ENCODE results near the gene NOTCH1.

The NOTCH1 gene

DNA sequence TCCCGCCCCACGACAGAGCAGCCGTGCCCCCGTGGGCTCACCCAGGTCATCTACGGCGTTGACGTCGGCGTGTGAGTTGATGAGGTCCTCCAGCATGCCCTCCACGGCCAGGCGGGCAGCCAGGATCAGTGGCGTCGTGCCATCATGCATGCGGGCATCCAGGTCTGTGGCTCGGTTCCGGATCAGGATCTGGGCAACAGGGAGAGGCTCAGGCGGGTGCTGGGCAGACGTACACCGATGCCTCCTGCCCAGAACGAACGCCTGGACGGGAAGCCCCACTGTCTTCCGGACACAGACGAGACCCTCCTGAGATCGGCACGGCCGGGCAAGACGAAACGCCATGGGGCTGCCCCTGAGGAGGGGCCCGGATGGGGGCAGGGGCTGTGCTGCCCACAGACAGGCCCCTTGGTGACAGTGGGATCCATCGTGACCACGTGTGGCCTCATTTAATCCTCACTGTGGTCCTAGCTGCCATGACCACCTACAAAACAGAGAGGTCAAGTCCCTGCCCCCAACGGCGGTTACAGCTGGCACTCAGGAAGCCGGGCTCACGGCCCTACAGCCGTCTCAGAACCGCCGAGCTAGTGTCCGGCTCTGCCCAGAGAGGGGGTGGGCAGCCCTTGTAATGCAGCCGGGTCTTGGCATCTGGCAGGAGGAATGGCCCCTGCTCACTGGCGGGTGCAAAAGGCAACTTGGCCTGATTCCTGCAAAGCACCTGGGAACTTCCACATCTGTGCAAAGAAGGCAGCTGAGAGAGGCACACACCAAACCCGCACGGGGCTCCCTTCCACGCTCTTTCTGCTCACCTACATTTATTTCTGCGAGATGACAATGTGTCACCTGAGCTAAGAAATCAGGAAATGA, 46.5 kb downstream of the NOTCH1 start:
- DNase-seq = no peak
- no peaks in the 10 kb centered on the region for H3K79me1 ChIP-seq (ENCODE audit: low read length)
- H2AK5ac ChIP-seq (ENCODE audit: low read length) = no peak overlapping the region
- no peak overlapping the region for H2BK12ac ChIP-seq (ENCODE audit: low read length)
- no peak overlapping the region for H3K9ac ChIP-seq (ENCODE audit: low read length)
- no peak overlapping the region for H3K4ac ChIP-seq (ENCODE audit: low read depth, low read length)
- peaks cover 6% of the 10 kb centered on the region for H3K9me3 ChIP-seq (ENCODE audit: insufficient read depth, low read depth, low read length)
- H2BK5ac ChIP-seq (ENCODE audit: low read depth, low read length, poor library complexity) = no peak overlapping the region
- H3K36me3 ChIP-seq (ENCODE audit: control insufficient read depth in 1 of 2, insufficient read depth in 2 of 2, low read length in 2 of 2) = peaks cover 66 to 72% of the 10 kb centered on the region in 2 experiments
- H4K12ac ChIP-seq (ENCODE audit: low read depth, low read length) = no peak overlapping the region
- no peak overlapping the region for H3K4me3 ChIP-seq (ENCODE audit: low read depth, low read length)
- H3K18ac ChIP-seq (ENCODE audit: low read length) = no peak overlapping the region
- no peaks in the 10 kb centered on the region for H3K4me1 ChIP-seq (ENCODE audit: control insufficient read depth in 1 of 2, insufficient read depth in 2 of 2, low read length in 2 of 2)
- H3K27ac ChIP-seq (ENCODE audit: low read depth, low read length) = no peak overlapping the region
- H4K91ac ChIP-seq (ENCODE audit: low read depth, low read length) = no peak overlapping the region
- WGBS (ENCODE audit: extremely low coverage, insufficient coverage, insufficient read length) = no CpG with 5 or more reads among the region's 46 CpGs
- no peak overlapping the region for H2BK120ac ChIP-seq (ENCODE audit: insufficient read depth, low read length, poor library complexity)
- H3K27me3 ChIP-seq (ENCODE audit: insufficient read depth, low read length) = no peaks in the 10 kb centered on the region
- no peak overlapping the region for H2AFZ ChIP-seq (ENCODE audit: insufficient read depth, low read length, poor library complexity)
- no peak overlapping the region for H4K8ac ChIP-seq (ENCODE audit: low read depth, low read length)
- H3K23ac ChIP-seq (ENCODE audit: low read length) = no peak overlapping the region
- H3K4me2 ChIP-seq (ENCODE audit: low read length) = no peak overlapping the region
- no peaks in the 10 kb centered on the region for H3K79me2 ChIP-seq (ENCODE audit: control insufficient read depth, insufficient read depth, low read length, poor library complexity)
- no peak overlapping the region for H3K14ac ChIP-seq (ENCODE audit: low read length)

DNA sequence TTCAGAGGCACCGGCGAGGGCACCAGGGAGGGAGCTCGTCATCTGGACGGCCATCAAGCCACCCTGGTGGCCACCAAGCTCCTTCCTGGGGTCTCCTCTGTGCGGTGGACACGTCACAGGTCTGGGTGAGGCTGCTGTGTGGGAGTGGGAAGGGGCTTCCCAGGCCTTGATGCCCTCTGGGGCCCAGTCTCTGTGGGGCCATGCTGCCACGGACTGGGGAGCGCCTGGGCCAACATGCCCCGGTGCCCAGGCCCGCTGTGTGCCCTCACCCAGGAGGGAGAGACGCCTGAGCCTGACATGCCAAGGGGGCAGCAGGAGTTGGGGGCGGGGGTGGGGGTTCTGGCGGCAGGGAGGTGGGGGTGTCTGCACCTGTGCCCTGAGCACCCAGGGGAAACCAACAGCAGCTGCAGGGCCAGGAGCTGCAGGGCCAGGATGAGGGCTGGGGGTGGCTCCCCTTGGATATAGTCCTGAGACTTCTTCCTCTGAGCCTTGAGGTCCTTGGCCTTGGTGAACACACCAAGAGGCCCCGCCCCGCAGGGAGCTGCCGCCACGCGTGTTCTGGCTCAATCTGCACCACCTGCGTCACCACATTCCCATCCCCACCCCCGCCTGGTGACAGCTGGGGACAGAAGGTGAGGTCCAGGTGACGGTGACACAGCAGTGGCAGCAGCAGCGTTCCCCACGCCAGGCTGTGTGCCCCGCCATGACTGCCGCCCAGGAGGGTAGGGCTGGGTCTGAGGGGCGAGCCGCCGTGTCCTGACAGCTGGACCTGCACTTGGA, 47.7 kb downstream of the NOTCH1 start:
- Histone ChIP-seq H3K4me2 (ENCODE audit: low read length) (no peak overlapping the region), H4K12ac (ENCODE audit: low read depth, low read length) (no peak overlapping the region), H2AK5ac (ENCODE audit: low read length) (no peak overlapping the region), H3K27ac (ENCODE audit: low read depth, low read length) (no peak overlapping the region), H3K9me3 (ENCODE audit: insufficient read depth, low read depth, low read length) (peaks cover 6% of the 10 kb centered on the region), H3K4me3 (ENCODE audit: low read depth, low read length) (peak overlapping the region; percentile 52), H4K91ac (ENCODE audit: low read depth, low read length) (no peak overlapping the region), H3K9ac (ENCODE audit: low read length) (no peak overlapping the region), H3K79me1 (ENCODE audit: low read length) (no peaks in the 10 kb centered on the region), H3K23ac (ENCODE audit: low read length) (no peak overlapping the region), H3K79me2 (ENCODE audit: control insufficient read depth, insufficient read depth, low read length, poor library complexity) (no peaks in the 10 kb centered on the region), H2AFZ (ENCODE audit: insufficient read depth, low read length, poor library complexity) (no peak overlapping the region), H3K18ac (ENCODE audit: low read length) (no peak overlapping the region), H2BK120ac (ENCODE audit: insufficient read depth, low read length, poor library complexity) (no peak overlapping the region), H3K14ac (ENCODE audit: low read length) (no peak overlapping the region), H4K8ac (ENCODE audit: low read depth, low read length) (no peak overlapping the region), H3K27me3 (ENCODE audit: insufficient read depth, low read length) (no peaks in the 10 kb centered on the region), H2BK12ac (ENCODE audit: low read length) (no peak overlapping the region), H3K4me1 (ENCODE audit: control insufficient read depth in 1 of 2, insufficient read depth in 2 of 2, low read length in 2 of 2) (no peaks in the 10 kb centered on the region), H3K4ac (ENCODE audit: low read depth, low read length) (no peak overlapping the region), H2BK5ac (ENCODE audit: low read depth, low read length, poor library complexity) (no peak overlapping the region), H3K36me3 (ENCODE audit: control insufficient read depth in 1 of 2, insufficient read depth in 2 of 2, low read length in 2 of 2) (peaks cover 58 to 62% of the 10 kb centered on the region in 2 experiments)
- DNase-seq = no peak
- WGBS (ENCODE audit: extremely low coverage, insufficient coverage, insufficient read length) = no CpG with 5 or more reads among the region's 28 CpGs

DNA sequence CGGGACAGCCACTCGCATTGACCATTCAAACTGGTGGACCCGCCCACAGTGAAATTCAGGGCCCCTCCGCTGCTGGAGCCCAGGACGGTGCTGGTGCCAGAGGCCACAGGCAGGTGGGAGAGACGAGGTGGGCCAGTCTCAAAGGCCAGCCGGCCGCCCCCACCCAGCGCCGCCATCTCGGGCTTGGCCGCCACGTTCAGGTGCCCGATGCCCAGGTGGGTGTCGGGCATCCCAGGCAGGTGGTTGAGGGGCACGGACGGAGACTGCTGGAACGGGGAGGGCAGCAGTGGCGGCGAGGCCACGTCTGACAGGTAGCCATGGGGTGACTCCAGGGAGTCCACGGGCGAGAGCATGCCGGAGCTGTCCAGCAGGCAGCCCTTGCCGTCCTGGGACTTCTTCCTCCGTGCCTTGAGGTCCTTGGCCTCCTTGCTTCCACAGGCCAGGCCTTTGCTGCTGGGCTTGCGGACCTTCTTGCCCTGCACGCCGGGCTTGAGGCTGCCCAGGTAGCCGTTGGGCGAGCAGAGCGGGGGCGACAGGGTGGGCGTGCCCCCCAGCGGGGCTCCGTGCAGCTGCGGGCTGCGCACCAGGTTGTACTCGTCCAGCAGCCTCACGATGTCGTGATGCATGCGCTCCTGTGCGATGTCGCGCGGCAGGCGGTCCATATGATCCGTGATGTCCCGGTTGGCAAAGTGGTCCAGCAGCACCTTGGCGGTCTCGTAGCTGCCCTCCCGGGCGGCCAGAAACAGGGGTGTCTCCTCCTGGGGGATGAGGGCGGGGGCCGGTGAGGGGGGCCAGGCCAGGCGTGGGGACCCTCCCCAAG, 48.8 kb downstream of the NOTCH1 start:
- H3K9me3 ChIP-seq (ENCODE audit: insufficient read depth, low read depth, low read length) = peaks cover 6% of the 10 kb centered on the region
- no peaks in the 10 kb centered on the region for H3K79me1 ChIP-seq (ENCODE audit: low read length)
- no peak overlapping the region for H3K18ac ChIP-seq (ENCODE audit: low read length)
- no peaks in the 10 kb centered on the region for H3K27me3 ChIP-seq (ENCODE audit: insufficient read depth, low read length)
- H2AFZ ChIP-seq (ENCODE audit: insufficient read depth, low read length, poor library complexity) = no peak overlapping the region
- no peak overlapping the region for H3K9ac ChIP-seq (ENCODE audit: low read length)
- no peak overlapping the region for H2BK5ac ChIP-seq (ENCODE audit: low read depth, low read length, poor library complexity)
- H3K23ac ChIP-seq (ENCODE audit: low read length) = no peak overlapping the region
- H3K4ac ChIP-seq (ENCODE audit: low read depth, low read length) = no peak overlapping the region
- no peak overlapping the region for H4K8ac ChIP-seq (ENCODE audit: low read depth, low read length)
- peaks cover 50 to 55% of the 10 kb centered on the region in 2 experiments for H3K36me3 ChIP-seq (ENCODE audit: control insufficient read depth in 1 of 2, insufficient read depth in 2 of 2, low read length in 2 of 2)
- H2BK12ac ChIP-seq (ENCODE audit: low read length) = no peak overlapping the region
- no peak overlapping the region for H3K4me2 ChIP-seq (ENCODE audit: low read length)
- no peak overlapping the region for H3K27ac ChIP-seq (ENCODE audit: low read depth, low read length)
- no peaks in the 10 kb centered on the region for H3K4me1 ChIP-seq (ENCODE audit: control insufficient read depth in 1 of 2, insufficient read depth in 2 of 2, low read length in 2 of 2)
- no peak overlapping the region for H4K91ac ChIP-seq (ENCODE audit: low read depth, low read length)
- no peak overlapping the region for H2BK120ac ChIP-seq (ENCODE audit: insufficient read depth, low read length, poor library complexity)
- H3K79me2 ChIP-seq (ENCODE audit: control insufficient read depth, insufficient read depth, low read length, poor library complexity) = no peaks in the 10 kb centered on the region
- no peak overlapping the region for H3K4me3 ChIP-seq (ENCODE audit: low read depth, low read length)
- no peak overlapping the region for H3K14ac ChIP-seq (ENCODE audit: low read length)
- no peak overlapping the region for H4K12ac ChIP-seq (ENCODE audit: low read depth, low read length)
- no peak overlapping the region for H2AK5ac ChIP-seq (ENCODE audit: low read length)
- WGBS (ENCODE audit: extremely low coverage, insufficient coverage, insufficient read length) = no CpG with 5 or more reads among the region's 56 CpGs
- DNase-seq = no peak

DNA sequence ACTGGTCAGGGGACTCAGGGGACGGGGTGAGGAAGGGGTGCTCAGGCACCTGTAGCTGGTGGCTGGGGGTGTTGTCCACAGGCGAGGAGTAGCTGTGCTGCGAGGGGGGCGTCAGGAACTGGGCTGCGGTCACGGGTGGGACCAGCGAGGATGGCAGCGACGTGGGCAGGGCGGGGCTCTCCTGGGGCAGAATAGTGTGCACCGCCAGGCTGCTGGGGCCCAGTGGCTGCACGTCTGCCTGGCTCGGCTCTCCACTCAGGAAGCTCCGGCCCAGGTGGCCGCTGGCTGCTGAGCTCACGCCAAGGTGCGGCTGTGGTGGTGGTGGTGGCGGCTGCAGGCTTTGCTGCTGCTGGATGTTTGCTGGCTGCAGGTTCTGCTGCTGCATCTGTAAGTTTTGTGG, 49.7 kb downstream of the NOTCH1 start:
- WGBS (ENCODE audit: extremely low coverage, insufficient coverage, insufficient read length) = no CpG with 5 or more reads among the region's 18 CpGs
- no peak overlapping the region for H3K4me2 ChIP-seq (ENCODE audit: low read length)

More for the DNA sequence above, 49.7 kb downstream of the NOTCH1 start:
- Histone ChIP-seq H3K79me1 (ENCODE audit: low read length) (no peaks in the 10 kb centered on the region), H3K9me3 (ENCODE audit: insufficient read depth, low read depth, low read length) (peaks cover 6% of the 10 kb centered on the region), H3K23ac (ENCODE audit: low read length) (no peak overlapping the region), H3K79me2 (ENCODE audit: control insufficient read depth, insufficient read depth, low read length, poor library complexity) (no peaks in the 10 kb centered on the region), H3K18ac (ENCODE audit: low read length) (no peak overlapping the region), H4K8ac (ENCODE audit: low read depth, low read length) (no peak overlapping the region), H2AK5ac (ENCODE audit: low read length) (no peak overlapping the region), H3K27me3 (ENCODE audit: insufficient read depth, low read length) (no peaks in the 10 kb centered on the region), H4K12ac (ENCODE audit: low read depth, low read length) (no peak overlapping the region), H2BK12ac (ENCODE audit: low read length) (no peak overlapping the region), H3K4me1 (ENCODE audit: control insufficient read depth in 1 of 2, insufficient read depth in 2 of 2, low read length in 2 of 2) (no peaks in the 10 kb centered on the region), H3K4ac (ENCODE audit: low read depth, low read length) (no peak overlapping the region), H3K14ac (ENCODE audit: low read length) (no peak overlapping the region), H2BK120ac (ENCODE audit: insufficient read depth, low read length, poor library complexity) (no peak overlapping the region), H3K4me3 (ENCODE audit: low read depth, low read length) (no peak overlapping the region), H2AFZ (ENCODE audit: insufficient read depth, low read length, poor library complexity) (no peak overlapping the region), H3K9ac (ENCODE audit: low read length) (no peak overlapping the region), H4K91ac (ENCODE audit: low read depth, low read length) (no peak overlapping the region), H3K27ac (ENCODE audit: low read depth, low read length) (no peak overlapping the region), H3K36me3 (ENCODE audit: control insufficient read depth in 1 of 2, insufficient read depth in 2 of 2, low read length in 2 of 2) (peaks cover 47 to 49% of the 10 kb centered on the region in 2 experiments), H2BK5ac (ENCODE audit: low read depth, low read length, poor library complexity) (no peak overlapping the region)
- no peak for DNase-seq
